ENCODE results near the gene UTP20.

DNA sequence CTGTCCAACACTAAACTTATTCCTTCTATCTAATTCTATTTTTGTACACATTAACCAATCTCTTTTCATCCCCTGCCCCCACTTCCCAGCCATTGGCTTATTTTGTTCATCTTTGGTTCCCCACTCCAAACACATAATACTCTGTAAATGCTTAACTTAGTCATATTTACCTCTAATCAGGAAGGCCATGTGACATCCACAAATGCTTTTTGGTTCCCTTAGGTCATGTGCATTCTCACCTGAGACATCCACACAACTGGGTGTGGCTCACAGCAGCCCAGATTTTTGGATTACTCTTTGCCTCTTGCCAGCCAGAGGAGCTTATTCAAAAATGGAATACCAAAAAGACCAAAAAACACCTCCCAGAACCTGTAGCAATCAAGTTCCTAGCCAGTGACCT, 99.2 kb downstream of the UTP20 start:
- no peak for TF ChIP-seq ZNF274 (IDR thresholded peaks at IDR 0.05; ENCODE audit: low read depth, low read length)
- TF ChIP-seq YY1 (IDR thresholded peaks at IDR 0.05; ENCODE audit: insufficient read depth, insufficient read length) = no peak
- no peak for TF ChIP-seq SUZ12 (IDR thresholded peaks at IDR 0.05; ENCODE audit: extremely low read depth, insufficient read depth, insufficient read length)

Data from NT2/D1 (cell line).